Lower leg skin (tissue), 4 donors: ENCODE data around the gene TSSC4. TPM values are rescaled to one million over a fixed set of nuclear protein-coding genes. Genes with fewer than 3 reads are reported as not detected.

Experiments
- DNase-seq, 2 donors: peaks; one replicate each; pipeline ENCODE4 v3.0.0-alpha.2; 2019; ENCODE audit warnings: low spot score in 2 of 2
- H3K4me3 ChIP-seq: fragments of 200-600 bp; sonication (generic); 2 replicates; pipeline ENCODE4 v1.5.1; 2017; ENCODE audit warnings: mild to moderate bottlenecking, low read depth; ENCODE audit not compliant: poor library complexity, severe bottlenecking
- CTCF ChIP-seq, 3 donors: fragments of 450-650 bp; IDR thresholded peaks; one replicate each; pipeline ENCODE4 v1.5.1; 2016; ENCODE audit warnings: antibody characterized with exemption in 3 of 3, mild to moderate bottlenecking in 3 of 3, moderate library complexity in 2 of 3
- POLR2A ChIP-seq, 2 donors: fragments of 450-650 bp; IDR thresholded peaks; one replicate each; pipeline ENCODE4 v1.6.1; 2016 to 2017; ENCODE audit warnings: antibody characterized with exemption in 2 of 2, mild to moderate bottlenecking in 1 of 2, moderate library complexity in 1 of 2
- WGBS, 2 donors: methylation state at CpG; one replicate each; pipeline ENCODE4 v1.1.5; 2018; 5-methylcytosine and 5-hydroxymethylcytosine counted together
- intact Hi-C: fragments of 100-400 bp; cut with DNase I; formaldehyde crosslinking; loops from one replicate; pipeline ENCODE4 v1.15.0; 2023; ENCODE audit warnings: low total_unique reads
- total RNA-seq, 4 donors: library from RNA; depleted of rRNA; stranded (reverse); fragments of >200 nt; gene quantifications; one replicate each; pipeline ENCODE4 v1.1.0, GENCODE V29; 2016

Gene TSSC4
- total RNA-seq, 4 donors from 2014 or later, result 45.6 to 58.7 (median 55.8) TPM

- H3K4me3 ChIP-seq, result no peak overlapping the region
- TF ChIP-seq POLR2A (IDR thresholded peaks at IDR 0.05) (no peak), CTCF (IDR thresholded peaks at IDR 0.05) (no peak)
- WGBS, 2 donors, result 79 to 86% methylated on average over 14 to 18 of the region's 20 CpGs
- intact Hi-C loops, result no loop called here
- no peak for DNase-seq
Measured at GRCh38 chr11:2391181-2391975, 9.2 kb upstream of the TSSC4 start.

- intact Hi-C loops, result no loop called here
- DNase-seq, result no peak
- WGBS, 2 donors, result 64 to 81% methylated on average over 6 to 21 of the region's 26 CpGs
- TF ChIP-seq CTCF (IDR thresholded peaks at IDR 0.05) (no peak), POLR2A (IDR thresholded peaks at IDR 0.05) (no peak)
- no peak overlapping the region for H3K4me3 ChIP-seq
Measured at GRCh38 chr11:2392241-2392959, 8.2 kb upstream of the TSSC4 start.

GRCh38 chr11:2393111-2393868 lies 7.3 kb upstream of the TSSC4 start:
- 82 to 90% methylated on average over 12 to 24 of the region's 27 CpGs for WGBS, 2 donors
- intact Hi-C loops, result no loop called here
- no peak overlapping the region for H3K4me3 ChIP-seq
- TF ChIP-seq POLR2A (IDR thresholded peaks at IDR 0.05), result no peak
- TF ChIP-seq CTCF (IDR thresholded peaks at IDR 0.05), result no peak
- no peak for DNase-seq

DNA sequence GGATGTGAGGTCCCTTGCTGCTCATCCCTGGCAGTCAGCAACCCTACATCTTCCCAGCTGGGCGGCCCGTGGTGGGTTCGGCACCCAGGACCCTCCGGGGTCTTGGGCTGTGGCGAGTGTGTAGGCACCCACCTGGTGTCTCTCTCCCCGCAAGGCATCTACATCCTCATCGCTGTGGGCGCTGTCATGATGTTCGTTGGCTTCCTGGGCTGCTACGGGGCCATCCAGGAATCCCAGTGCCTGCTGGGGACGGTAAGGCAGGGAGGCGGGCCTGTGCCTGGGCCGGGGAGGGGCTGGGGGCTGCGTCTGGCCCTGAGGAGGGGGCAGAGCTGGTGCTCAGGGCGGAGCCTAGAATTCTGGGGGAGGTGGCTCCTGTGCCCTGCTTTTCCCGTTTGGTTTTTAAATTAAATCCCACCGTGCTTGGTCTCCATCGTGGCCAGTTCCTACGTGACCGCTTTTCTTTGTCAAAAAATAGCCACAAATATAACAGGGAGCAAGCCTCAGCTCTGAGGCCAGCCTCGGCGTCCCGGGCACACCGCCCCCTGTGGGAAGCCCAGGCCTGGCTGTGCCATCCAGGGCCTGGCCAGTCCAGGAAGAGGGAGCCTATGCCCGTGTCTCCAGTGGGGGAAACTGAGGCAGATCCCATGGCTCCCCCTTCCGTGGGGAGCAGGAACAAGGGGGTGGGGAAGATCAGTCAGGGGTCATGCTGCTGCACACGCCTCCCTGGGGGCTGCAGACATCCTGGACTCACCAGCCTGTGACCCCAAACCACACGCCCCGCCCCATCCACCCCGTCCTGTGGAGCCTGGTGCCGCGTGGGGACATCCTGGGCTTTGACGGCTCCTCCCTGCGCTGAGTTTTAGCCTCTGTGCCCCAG lies 6.4 kb upstream of the TSSC4 start:
- TF ChIP-seq POLR2A (IDR thresholded peaks at IDR 0.05) (no peak), CTCF (IDR thresholded peaks at IDR 0.05) (no peak)
- WGBS, 2 donors, result 81 to 85% methylated on average over 27 to 34 of the region's 34 CpGs
- DNase-seq, result no peak
- intact Hi-C loops, result no loop called here
- H3K4me3 ChIP-seq, result no peak overlapping the region

DNA sequence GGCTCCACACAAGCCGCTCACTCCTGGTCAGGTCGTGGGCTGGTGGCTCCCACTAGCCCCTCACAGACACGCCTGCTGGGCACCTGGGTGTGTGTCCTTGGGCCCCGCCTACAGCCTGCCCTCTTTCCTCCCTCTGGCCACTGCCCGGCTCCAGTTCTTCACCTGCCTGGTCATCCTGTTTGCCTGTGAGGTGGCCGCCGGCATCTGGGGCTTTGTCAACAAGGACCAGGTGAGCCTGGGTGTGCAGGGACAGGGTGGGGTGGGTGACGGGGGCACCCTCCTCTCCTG lies 5.8 kb upstream of the TSSC4 start:
- no peak for TF ChIP-seq POLR2A (IDR thresholded peaks at IDR 0.05)
- TF ChIP-seq CTCF (IDR thresholded peaks at IDR 0.05), result no peak
- DNase-seq, result no peak
- no peak overlapping the region for H3K4me3 ChIP-seq
- intact Hi-C loops, result no loop called here
- WGBS, 2 donors, result 89 to 93% methylated on average over 7 to 8 of the region's 8 CpGs
